ENCODE results near the gene LDLRAD4.

Gene LDLRAD4

DNA sequence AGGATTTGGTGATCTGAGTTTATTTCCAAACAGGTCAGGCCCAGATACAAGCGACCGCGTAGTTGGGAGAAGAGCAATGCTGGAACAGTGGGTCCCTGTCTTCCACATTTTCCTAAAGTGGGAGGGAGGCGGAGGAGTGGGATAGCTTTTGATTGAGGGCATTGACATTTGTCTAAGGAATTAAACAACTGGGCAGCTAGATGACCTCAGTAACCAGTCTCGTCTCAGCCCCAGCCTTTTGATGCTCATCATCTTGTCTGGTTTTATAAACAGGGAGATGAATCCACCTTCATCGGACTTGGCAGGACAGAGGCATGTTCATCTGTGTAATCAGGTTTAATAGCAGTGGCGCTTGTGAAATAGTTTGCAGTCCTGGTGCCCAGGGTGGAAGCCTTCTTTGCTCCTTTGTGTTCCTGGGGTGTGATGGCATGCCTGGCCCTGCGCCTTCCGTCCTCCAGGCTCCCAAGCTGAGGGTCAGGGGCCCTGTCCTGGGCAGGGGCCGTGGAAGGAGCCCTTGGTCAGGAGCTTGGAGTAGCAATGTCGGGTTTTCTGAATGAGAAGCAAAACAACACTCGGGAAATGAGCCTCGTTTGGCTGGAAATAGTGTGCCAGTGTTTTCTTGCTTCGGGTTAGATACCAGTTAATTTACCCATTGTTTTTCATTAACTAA lies 314.0 kb downstream of the LDLRAD4 start:
- no peaks in the 10 kb centered on the region for H3K79me2 ChIP-seq (ENCODE audit: insufficient read depth, low read depth)
- H3K27ac ChIP-seq: no peak overlapping the region
- no peak for TF ChIP-seq CTCF (conservative IDR thresholded peaks at IDR 0.05; ENCODE audit: low read depth, low read length)

GRCh38 chr18:13534631-13535030 lies 316.1 kb downstream of the LDLRAD4 start:
- H3K4me2 ChIP-seq: no peak overlapping the region
- TF ChIP-seq CTCF (conservative IDR thresholded peaks at IDR 0.05; ENCODE audit: low read depth, low read length): no peak
- no peaks in the 10 kb centered on the region for H3K4me1 ChIP-seq (ENCODE audit: low read depth, poor library complexity, severe bottlenecking)
- H3K27ac ChIP-seq: no peak overlapping the region
- no peak overlapping the region for H2AFZ ChIP-seq (ENCODE audit: low read depth)
- H3K79me2 ChIP-seq (ENCODE audit: insufficient read depth, low read depth): no peaks in the 10 kb centered on the region
- H4K20me1 ChIP-seq (ENCODE audit: insufficient read depth): no peaks in the 10 kb centered on the region
- H3K27me3 ChIP-seq (ENCODE audit: insufficient read depth, low read depth): no peaks in the 10 kb centered on the region
- no peaks in the 10 kb centered on the region for H3K36me3 ChIP-seq (ENCODE audit: insufficient read depth)
- H3K9ac ChIP-seq: no peak overlapping the region
- H3K4me3 ChIP-seq (IDR thresholded peaks at IDR 0.05; ENCODE audit: insufficient read depth, low read depth, low read length): no peak overlapping the region

More for the DNA sequence above, 314.0 kb downstream of the LDLRAD4 start:
- no peaks in the 10 kb centered on the region for H3K36me3 ChIP-seq (ENCODE audit: insufficient read depth)
- H3K4me2 ChIP-seq: no peak overlapping the region
- no peaks in the 10 kb centered on the region for H4K20me1 ChIP-seq (ENCODE audit: insufficient read depth)
- no peak overlapping the region for H3K9ac ChIP-seq
- no peak overlapping the region for H3K4me3 ChIP-seq (IDR thresholded peaks at IDR 0.05; ENCODE audit: insufficient read depth, low read depth, low read length)
- H3K27me3 ChIP-seq (ENCODE audit: insufficient read depth, low read depth): no peaks in the 10 kb centered on the region
- H2AFZ ChIP-seq (ENCODE audit: low read depth): no peak overlapping the region
- H3K4me1 ChIP-seq (ENCODE audit: low read depth, poor library complexity, severe bottlenecking): no peaks in the 10 kb centered on the region

DNA sequence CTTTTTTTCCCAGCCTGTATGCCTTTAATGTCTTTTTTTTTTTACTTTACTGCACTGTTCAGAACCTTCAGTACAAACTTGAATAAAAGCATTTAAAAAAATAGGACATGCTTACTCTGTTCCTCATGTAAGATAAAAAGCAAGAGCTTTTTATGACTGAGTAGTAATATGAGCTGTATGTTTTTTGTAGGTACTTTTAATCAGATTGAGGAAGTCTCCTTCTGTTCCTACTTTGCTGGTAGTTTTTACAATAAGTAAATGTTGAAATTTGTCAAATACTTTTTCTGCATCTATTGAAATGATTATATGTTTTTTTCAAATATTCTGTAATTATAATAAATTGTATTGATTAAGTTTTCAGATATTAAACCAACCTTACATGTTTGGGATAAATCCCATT lies 318.0 kb downstream of the LDLRAD4 start:
- Histone ChIP-seq H3K27me3 (ENCODE audit: insufficient read depth, low read depth) (no peaks in the 10 kb centered on the region), H3K27ac (no peak overlapping the region), H3K36me3 (ENCODE audit: insufficient read depth) (no peaks in the 10 kb centered on the region), H4K20me1 (ENCODE audit: insufficient read depth) (no peaks in the 10 kb centered on the region), H3K4me1 (ENCODE audit: low read depth, poor library complexity, severe bottlenecking) (no peaks in the 10 kb centered on the region), H3K79me2 (ENCODE audit: insufficient read depth, low read depth) (no peaks in the 10 kb centered on the region), H2AFZ (ENCODE audit: low read depth) (no peak overlapping the region), H3K4me3 (IDR thresholded peaks at IDR 0.05; ENCODE audit: insufficient read depth, low read depth, low read length) (no peak overlapping the region), H3K9ac (no peak overlapping the region), H3K4me2 (no peak overlapping the region)
- no peak for TF ChIP-seq CTCF (conservative IDR thresholded peaks at IDR 0.05; ENCODE audit: low read depth, low read length)

DNA sequence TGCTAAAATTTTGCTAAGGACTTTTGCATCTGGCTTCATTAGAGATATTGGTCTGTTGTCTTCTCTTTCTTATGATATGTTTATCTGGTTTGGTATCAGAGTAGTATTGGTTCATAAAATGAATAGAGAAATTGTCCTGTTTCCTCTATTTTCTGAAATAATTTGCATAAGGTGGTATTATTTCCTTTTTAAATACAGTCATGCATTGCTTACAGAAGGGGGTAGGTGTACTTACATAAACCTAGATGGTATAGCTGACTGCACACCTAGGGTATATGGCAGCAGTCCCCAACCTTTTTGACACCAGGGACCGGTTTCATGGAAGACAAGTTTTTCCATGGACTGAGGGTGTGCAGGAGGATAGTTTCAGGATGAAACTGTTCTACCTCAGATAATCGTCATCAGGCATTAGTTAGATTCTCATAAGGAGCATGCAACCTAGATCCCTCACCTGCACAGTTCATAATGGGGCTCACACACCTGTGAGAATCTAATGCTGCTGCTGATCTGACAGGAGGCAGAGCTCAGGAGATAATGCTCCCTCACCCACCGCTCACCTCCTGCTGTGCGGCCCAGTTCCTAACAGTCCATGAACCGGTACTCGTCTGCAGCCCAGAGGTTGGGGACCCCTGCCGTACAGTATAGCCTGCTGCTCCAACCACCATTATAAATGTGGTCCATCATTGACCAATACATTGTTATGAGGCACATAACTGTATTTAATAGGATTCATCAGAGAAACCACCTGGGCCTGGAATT lies 318.6 kb downstream of the LDLRAD4 start:
- H3K4me3 ChIP-seq (IDR thresholded peaks at IDR 0.05; ENCODE audit: insufficient read depth, low read depth, low read length): no peak overlapping the region
- H3K36me3 ChIP-seq (ENCODE audit: insufficient read depth): no peaks in the 10 kb centered on the region
- H3K4me2 ChIP-seq: no peak overlapping the region
- no peaks in the 10 kb centered on the region for H3K27me3 ChIP-seq (ENCODE audit: insufficient read depth, low read depth)
- no peak overlapping the region for H2AFZ ChIP-seq (ENCODE audit: low read depth)
- no peaks in the 10 kb centered on the region for H3K79me2 ChIP-seq (ENCODE audit: insufficient read depth, low read depth)
- no peak for TF ChIP-seq CTCF (conservative IDR thresholded peaks at IDR 0.05; ENCODE audit: low read depth, low read length)
- no peak overlapping the region for H3K27ac ChIP-seq
- no peaks in the 10 kb centered on the region for H3K4me1 ChIP-seq (ENCODE audit: low read depth, poor library complexity, severe bottlenecking)
- H3K9ac ChIP-seq: no peak overlapping the region
- no peaks in the 10 kb centered on the region for H4K20me1 ChIP-seq (ENCODE audit: insufficient read depth)
